Fibroblast of villous mesenchyme (primary cell): ENCODE data around the gene WFDC5. TPM values are rescaled to one million over a fixed set of nuclear protein-coding genes. Genes with fewer than 3 reads are reported as not detected.
"Not testable (repeated sequence)": the region's sequence is repeated elsewhere in the genome, so short reads cannot be mapped to it uniquely, and the experiment has no call there.

Source experiments
- DNase-seq: peaks from one replicate; pipeline ENCODE4 v3.0.0-alpha.2; 2010; ENCODE audit warnings: low read depth
- H3K4me3 ChIP-seq: 2 replicates; pipeline ENCODE4 v1.5.1; 2011; ENCODE audit warnings: low read depth, mild to moderate bottlenecking, low read length
- CTCF ChIP-seq: IDR thresholded peaks from 2 replicates; pipeline ENCODE4 v1.5.1; 2012; ENCODE audit warnings: low read depth, mild to moderate bottlenecking, low read length; ENCODE audit not compliant: insufficient read depth
- total RNA-seq: library from RNA; depleted of rRNA; stranded (reverse); fragments of >200 nt; gene quantifications from 2 replicates; pipeline ENCODE4 v1.2.3, GENCODE V29; 2012

Gene WFDC5
- total RNA-seq, 1 donor, result not detected

GRCh38 chr20:45153147-45153546, 38.2 kb upstream of the WFDC5 start:
- no peak overlapping the region for H3K4me3 ChIP-seq
- TF ChIP-seq CTCF, result no peak
- DNase-seq, result no peak

GRCh38 chr20:45152405-45152804, 37.4 kb upstream of the WFDC5 start:
- DNase-seq, result no peak
- H3K4me3 ChIP-seq, result no peak overlapping the region
- TF ChIP-seq CTCF, result no peak

- no peak for TF ChIP-seq CTCF
- DNase-seq, result no peak
- H3K4me3 ChIP-seq, result no peak overlapping the region
Observed at GRCh38 chr20:45149062-45149461, 34.1 kb upstream of the WFDC5 start.

GRCh38 chr20:45140836-45141235, 25.9 kb upstream of the WFDC5 start:
- no peak for DNase-seq
- no peak for TF ChIP-seq CTCF
- H3K4me3 ChIP-seq, result no peak overlapping the region

- H3K4me3 ChIP-seq, DNase-seq: not testable (repeated sequence)
Observed at GRCh38 chr20:45139733-45140375, 24.9 kb upstream of the WFDC5 start.

- TF ChIP-seq CTCF, result peak; percentile 75
- DNase-seq, result peak; percentile 21
- no peak overlapping the region for H3K4me3 ChIP-seq
Observed at GRCh38 chr20:45138561-45139300, 23.8 kb upstream of the WFDC5 start.

- DNase-seq, result no peak
- no peak overlapping the region for H3K4me3 ChIP-seq
- no peak for TF ChIP-seq CTCF
Observed at GRCh38 chr20:45136911-45137310, 21.9 kb upstream of the WFDC5 start.
